Activated CD4-positive, alpha-beta T cell treated with anti-CD3 and anti-CD28 coated beads, Interleukin-2, amount 10 ng/mL, durations not matched to agents 7 days and 5 days (primary cell): ENCODE results near the gene GPR63. TPM values are rescaled to one million over a fixed set of nuclear protein-coding genes. Genes with fewer than 3 reads are reported as not detected.
"Not testable (repeated sequence)": the region's sequence is repeated elsewhere in the genome, so short reads cannot be mapped to it uniquely, and the experiment has no call there.

Experiments
- CTCF ChIA-PET: fragments of 350-600 bp; sonication (Branson Sonifier 250); formaldehyde crosslinking; loops from one replicate; lab custom pipeline; 2021; ENCODE audit warnings: antibody characterized with exemption; lab: Charles Lee
- POLR2A ChIA-PET: fragments of 350-600 bp; sonication (Branson Sonifier 250); formaldehyde crosslinking; loops from one replicate; lab custom pipeline; 2021; ENCODE audit warnings: antibody characterized with exemption; lab: Charles Lee
- DNase-seq: peaks from one replicate; pipeline ENCODE4 v3.0.0-alpha.2; 2020
- H3K27ac Mint-ChIP-seq: one replicate; pipeline ENCODE4 v1.8.0; 2021; ENCODE audit warnings: mild to moderate bottlenecking, moderate library complexity, mixed read lengths
- H3K27me3 Mint-ChIP-seq: one replicate; pipeline ENCODE4 v1.8.0; 2021; ENCODE audit warnings: mixed read lengths
- H3K36me3 Mint-ChIP-seq: one replicate; pipeline ENCODE4 v1.8.0; 2021; ENCODE audit warnings: low read depth, mixed read lengths
- H3K4me1 Mint-ChIP-seq: one replicate; pipeline ENCODE4 v1.8.0; 2021; ENCODE audit warnings: mixed read lengths
- H3K4me3 Mint-ChIP-seq: one replicate; pipeline ENCODE4 v1.8.0; 2021; ENCODE audit warnings: mild to moderate bottlenecking, moderate library complexity, mixed read lengths
- H3K9me3 Mint-ChIP-seq: one replicate; pipeline ENCODE4 v1.8.0; 2021; ENCODE audit warnings: mixed read lengths
- total RNA-seq, 2 experiments: library from RNA; stranded (reverse); gene quantifications; one replicate each; pipeline ENCODE4 v1.2.3, GENCODE V29; 2021

GPR63 gene
- 1 to 10 TPM; 2.8 to 2.9 TPM for total RNA-seq

- H3K27me3 Mint-ChIP-seq: peaks cover 53% of the 10 kb centered on the region
These were observed at the start of gene GPR63 for GRCh38 chr6:96837081-96837971. Gene GPR63, minus strand, starts transcription at chr6:96837477. Its CDS starts 37,746 bp downstream, at chr6:96799731.

GRCh38 chr6:96886519-96886918 lies 49.2 kb upstream of the GPR63 start:
- Mint-ChIP-seq H3K27me3 (peaks cover 2% of the 10 kb centered on the region), H3K36me3 (peaks cover 19% of the 10 kb centered on the region), H3K27ac (no peak overlapping the region), H3K9me3 (no peaks in the 10 kb centered on the region), H3K4me3 (no peak overlapping the region), H3K4me1 (peaks cover 19% of the 10 kb centered on the region)
- ChIA-PET CTCF (interaction anchor here (1.3 kb wide), 1 partner anchor 14 kb away, joined by 3 read pairs; no protein-coding TSS in a partner anchor), POLR2A (interaction anchor here (0.7 kb wide), 1 partner anchor 399 kb away, joined by 3 read pairs; no protein-coding TSS in a partner anchor)
- DNase-seq: no peak

More at GRCh38 chr6:96837081-96837971, at the start of gene GPR63:
- peak; percentile 87 for DNase-seq
- H3K4me1 Mint-ChIP-seq: peaks cover 25% of the 10 kb centered on the region
- peak within 1 kb of the TSS; percentile 89 for H3K4me3 Mint-ChIP-seq
- no peaks in the 10 kb centered on the region for H3K9me3 Mint-ChIP-seq
- ChIA-PET POLR2A (interaction anchor here (0.9 kb wide), 1 partner anchor 87 kb away, joined by 4 read pairs; no protein-coding TSS in a partner anchor), CTCF (interaction anchor here (0.7 to 1.5 kb wide), 4 partner anchors 10 to 691 kb away, joined by 3 to 4 read pairs (median 3); no protein-coding TSS in a partner anchor)
- peaks cover 1% of the 10 kb centered on the region for H3K36me3 Mint-ChIP-seq
- peak within 1 kb of the TSS; percentile 86 for H3K27ac Mint-ChIP-seq

DNA sequence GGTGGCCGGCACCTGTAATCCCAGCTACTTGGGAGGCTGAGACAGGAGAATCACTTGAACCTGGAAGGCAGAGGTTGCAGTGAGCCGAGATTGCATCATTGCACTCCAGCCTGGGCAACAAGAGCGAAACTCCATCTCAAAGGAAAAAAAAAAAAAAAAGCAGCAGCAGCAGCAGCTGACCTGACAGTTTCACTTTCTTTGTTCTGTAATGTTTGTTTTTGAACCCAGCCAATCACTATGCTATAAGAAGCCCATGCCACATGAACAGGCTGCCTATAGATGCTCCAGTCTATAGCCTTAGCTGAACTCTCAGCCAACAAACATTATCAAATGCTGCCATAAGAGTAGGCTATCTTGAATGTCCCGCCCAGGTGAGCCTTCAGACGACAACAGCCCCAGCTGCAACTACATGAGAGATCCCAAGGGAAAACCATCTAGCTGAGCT lies 47.9 kb upstream of the GPR63 start:
- CTCF ChIA-PET: interaction anchor here (0.5 to 1.7 kb wide), 3 partner anchors 13 to 1865 kb away, joined by 3 to 6 read pairs (median 3); no protein-coding TSS in a partner anchor
- H3K27me3 Mint-ChIP-seq, POLR2A ChIA-PET, H3K36me3 Mint-ChIP-seq, H3K9me3 Mint-ChIP-seq: not testable (repeated sequence)
- Mint-ChIP-seq H3K27ac (peak overlapping the region; percentile 83), H3K4me3 (peak overlapping the region; percentile 3), H3K4me1 (peaks cover 18% of the 10 kb centered on the region)
- DNase-seq: peak; percentile 54

- ChIA-PET CTCF (interaction anchor here (1.1 kb wide), 1 partner anchor 30 kb away, joined by 3 read pairs; no protein-coding TSS in a partner anchor), POLR2A (no interaction called here)
- Mint-ChIP-seq H3K27me3 (peaks cover 6% of the 10 kb centered on the region), H3K27ac (no peak overlapping the region), H3K4me1 (peaks cover 2% of the 10 kb centered on the region), H3K36me3 (no peaks in the 10 kb centered on the region), H3K9me3 (no peaks in the 10 kb centered on the region), H3K4me3 (no peak overlapping the region)
- no peak for DNase-seq
These were observed 40.9 kb upstream of the GPR63 start for GRCh38 chr6:96878143-96878542.

DNA sequence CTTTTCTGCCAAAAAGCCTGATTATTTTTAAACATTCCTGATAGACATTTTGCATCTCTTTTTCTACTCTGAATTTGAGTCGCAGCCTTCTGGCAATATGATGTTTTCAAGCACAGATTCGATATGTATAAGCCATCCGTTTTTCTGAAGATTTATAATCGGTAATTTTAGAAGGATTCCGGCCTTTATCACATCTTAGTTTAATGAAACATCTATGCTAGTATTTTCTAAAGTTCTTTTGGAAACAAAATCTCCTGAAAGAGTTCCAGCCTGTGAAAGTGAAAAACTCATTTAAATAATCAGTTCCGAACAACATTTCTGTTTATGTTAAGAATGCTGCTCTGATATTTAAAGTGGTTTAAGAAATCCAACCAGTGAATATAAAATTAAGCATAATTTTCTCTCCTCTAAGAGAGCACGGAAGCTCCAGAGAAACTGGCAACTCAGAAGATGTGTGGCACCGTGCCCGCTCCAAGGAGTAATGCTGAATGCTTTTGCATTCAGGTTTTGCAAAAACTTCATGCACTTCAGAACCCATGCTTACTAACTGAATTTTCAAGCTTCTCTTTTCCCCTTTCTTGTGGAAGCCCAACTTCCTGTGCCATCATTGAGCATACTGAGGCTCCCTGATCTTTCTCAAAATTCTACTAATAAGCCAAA lies 39.7 kb upstream of the GPR63 start:
- Mint-ChIP-seq H3K9me3 (no peaks in the 10 kb centered on the region), H3K27me3 (peaks cover 9% of the 10 kb centered on the region), H3K36me3 (no peaks in the 10 kb centered on the region), H3K4me3 (no peak overlapping the region), H3K27ac (no peak overlapping the region), H3K4me1 (peaks cover 2% of the 10 kb centered on the region)
- CTCF ChIA-PET: no interaction called here
- no peak for DNase-seq
- POLR2A ChIA-PET: no interaction called here

GRCh38 chr6:96872976-96873375 lies 35.7 kb upstream of the GPR63 start:
- POLR2A ChIA-PET: no interaction called here
- no peak overlapping the region for H3K4me3 Mint-ChIP-seq
- H3K27ac Mint-ChIP-seq: no peak overlapping the region
- CTCF ChIA-PET: interaction anchor here (0.5 to 1.0 kb wide), 2 partner anchors 11 to 93 kb away, joined by 3 to 4 read pairs; no protein-coding TSS in a partner anchor
- no peak for DNase-seq
- H3K36me3 Mint-ChIP-seq: no peaks in the 10 kb centered on the region
- peaks cover 22% of the 10 kb centered on the region for H3K27me3 Mint-ChIP-seq
- peaks cover 2% of the 10 kb centered on the region for H3K4me1 Mint-ChIP-seq
- no peaks in the 10 kb centered on the region for H3K9me3 Mint-ChIP-seq

GRCh38 chr6:96865055-96865405 lies 27.8 kb upstream of the GPR63 start:
- H3K36me3 Mint-ChIP-seq: no peaks in the 10 kb centered on the region
- CTCF ChIA-PET: no interaction called here
- POLR2A ChIA-PET: no interaction called here
- H3K27ac Mint-ChIP-seq: no peak overlapping the region
- H3K4me3 Mint-ChIP-seq: no peak overlapping the region
- DNase-seq: no peak
- no peaks in the 10 kb centered on the region for H3K4me1 Mint-ChIP-seq
- peaks cover 37% of the 10 kb centered on the region for H3K27me3 Mint-ChIP-seq
- H3K9me3 Mint-ChIP-seq: no peaks in the 10 kb centered on the region

DNA sequence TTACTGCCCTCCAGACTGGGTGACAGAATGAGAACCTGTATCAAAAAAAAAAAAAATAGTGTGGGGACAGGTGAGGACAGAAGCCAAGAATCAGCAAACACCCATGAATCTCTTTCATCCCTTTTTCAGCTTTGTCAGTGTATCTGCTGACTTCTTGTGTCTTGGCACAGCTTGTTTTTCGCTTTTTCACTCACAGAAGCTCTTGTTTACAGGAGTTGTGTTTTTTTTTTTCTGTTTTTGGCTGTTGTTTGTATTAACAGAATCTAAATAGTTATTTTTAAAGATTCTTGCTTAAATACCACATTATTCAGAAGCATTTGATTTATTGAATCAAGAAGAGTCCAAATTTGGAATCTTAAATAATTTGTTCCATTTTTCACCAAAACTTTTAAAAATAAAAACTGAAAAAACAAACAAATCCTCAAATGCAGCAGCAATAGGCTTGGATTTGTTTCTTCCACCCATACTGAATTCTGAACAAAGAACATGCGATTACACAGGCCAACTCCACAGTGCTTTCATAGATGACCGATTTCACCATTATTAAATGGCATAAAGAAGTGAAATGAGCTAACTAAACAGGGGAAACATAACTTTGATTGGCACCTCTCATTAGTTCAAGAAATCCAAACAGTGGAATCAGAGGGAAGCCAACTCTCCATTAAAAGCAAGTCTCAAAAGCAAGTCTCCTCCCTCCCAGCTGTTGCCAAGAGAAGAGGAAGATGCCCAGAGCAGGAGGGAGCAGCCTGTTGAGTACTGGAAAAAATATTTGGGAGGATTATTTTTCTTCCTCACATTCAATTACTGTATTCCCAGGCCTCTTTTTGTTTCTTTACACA lies 27.2 kb upstream of the GPR63 start:
- H3K27me3 Mint-ChIP-seq: peaks cover 37% of the 10 kb centered on the region
- H3K9me3 Mint-ChIP-seq: no peaks in the 10 kb centered on the region
- no peaks in the 10 kb centered on the region for H3K4me1 Mint-ChIP-seq
- no peak overlapping the region for H3K4me3 Mint-ChIP-seq
- POLR2A ChIA-PET: no interaction called here
- CTCF ChIA-PET: interaction anchor here (0.7 kb wide), 1 partner anchor 693 kb away, joined by 9 read pairs; no protein-coding TSS in a partner anchor
- H3K27ac Mint-ChIP-seq: no peak overlapping the region
- H3K36me3 Mint-ChIP-seq: no peaks in the 10 kb centered on the region
- DNase-seq: no peak

- no peak overlapping the region for H3K27ac Mint-ChIP-seq
- H3K27me3 Mint-ChIP-seq: peaks cover 37% of the 10 kb centered on the region
- no peaks in the 10 kb centered on the region for H3K36me3 Mint-ChIP-seq
- H3K4me1 Mint-ChIP-seq: no peaks in the 10 kb centered on the region
- no peak overlapping the region for H3K4me3 Mint-ChIP-seq
- no peak for DNase-seq
- POLR2A ChIA-PET: no interaction called here
- no peaks in the 10 kb centered on the region for H3K9me3 Mint-ChIP-seq
- CTCF ChIA-PET: no interaction called here
These were observed 25.3 kb upstream of the GPR63 start for GRCh38 chr6:96862560-96862959.

DNA sequence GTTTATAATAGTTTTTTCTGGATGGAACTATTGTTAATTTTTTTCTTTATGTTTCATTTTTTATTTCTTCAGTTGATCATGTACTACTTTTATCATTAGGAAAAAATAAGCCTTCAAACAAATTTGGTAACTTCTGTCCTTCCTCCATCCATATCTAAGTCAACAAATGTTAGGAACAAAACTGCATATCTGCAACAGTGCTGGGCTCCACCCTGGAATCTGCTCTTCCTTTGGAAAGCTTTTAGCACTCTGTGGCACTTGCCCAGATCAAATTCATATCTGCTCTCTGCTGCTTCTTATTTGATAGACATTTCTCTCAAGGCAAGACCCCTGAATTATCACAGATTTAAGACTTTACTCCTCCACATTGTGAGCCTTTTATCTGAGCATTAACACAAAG lies 24.3 kb upstream of the GPR63 start:
- H3K27ac Mint-ChIP-seq: no peak overlapping the region
- ChIA-PET POLR2A (no interaction called here), CTCF (no interaction called here)
- H3K9me3 Mint-ChIP-seq: no peaks in the 10 kb centered on the region
- DNase-seq: no peak
- H3K36me3 Mint-ChIP-seq: no peaks in the 10 kb centered on the region
- H3K4me1 Mint-ChIP-seq: no peaks in the 10 kb centered on the region
- H3K27me3 Mint-ChIP-seq: peaks cover 41% of the 10 kb centered on the region
- H3K4me3 Mint-ChIP-seq: no peak overlapping the region

DNA sequence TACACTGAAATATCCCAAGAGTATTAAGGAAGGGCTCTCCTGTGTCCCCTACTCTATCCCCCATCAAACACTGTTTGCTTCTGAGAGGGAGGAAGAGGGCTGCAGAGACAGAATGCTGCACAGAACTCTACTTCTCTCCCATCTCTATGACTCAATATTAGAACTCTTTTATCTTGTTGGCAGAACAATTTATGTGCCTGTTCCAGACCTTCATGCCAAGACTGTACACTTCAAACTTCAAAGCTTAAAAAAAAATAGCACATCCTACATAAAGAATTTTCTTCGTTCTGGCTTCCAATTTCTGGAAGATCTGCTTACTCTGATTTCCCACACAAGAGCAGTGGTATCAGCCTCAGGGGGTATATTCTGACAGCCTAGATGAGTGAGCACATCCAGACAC lies 19.6 kb upstream of the GPR63 start:
- Mint-ChIP-seq H3K27ac (no peak overlapping the region), H3K27me3 (peaks cover 21% of the 10 kb centered on the region), H3K4me1 (no peaks in the 10 kb centered on the region), H3K4me3 (no peak overlapping the region), H3K9me3 (no peaks in the 10 kb centered on the region), H3K36me3 (no peaks in the 10 kb centered on the region)
- no peak for DNase-seq
- POLR2A ChIA-PET: no interaction called here
- CTCF ChIA-PET: no interaction called here

GRCh38 chr6:96853083-96853482 lies 15.8 kb upstream of the GPR63 start:
- H3K27me3 Mint-ChIP-seq: peaks cover 17% of the 10 kb centered on the region
- POLR2A ChIA-PET: no interaction called here
- no peaks in the 10 kb centered on the region for H3K9me3 Mint-ChIP-seq
- no peaks in the 10 kb centered on the region for H3K4me1 Mint-ChIP-seq
- H3K27ac Mint-ChIP-seq: no peak overlapping the region
- H3K36me3 Mint-ChIP-seq: no peaks in the 10 kb centered on the region
- CTCF ChIA-PET: no interaction called here
- no peak overlapping the region for H3K4me3 Mint-ChIP-seq
- no peak for DNase-seq
